Keratinocyte (primary cell): Measurements from ENCODE around the gene EPG5. TPM values are rescaled to one million over a fixed set of nuclear protein-coding genes. Genes with fewer than 3 reads are reported as not detected.

Source experiments
- DNase-seq: peaks from one replicate; pipeline ENCODE4 v3.0.0-alpha.2; 2011; ENCODE audit warnings: low read depth, missing footprints, low spot score
- FAIRE-seq: peaks from 2 replicates; lab custom pipeline; 2011; peaks lifted over from hg19 to GRCh38; lab: Jason Lieb, UNC
- H2AFZ ChIP-seq: 2 replicates; pipeline ENCODE4 v1.6.0; 2012; ENCODE audit warnings: low read length, control low read depth, inconsistent platforms; ENCODE audit not compliant: control insufficient read depth
- H3K27ac ChIP-seq: 2 replicates; pipeline ENCODE4 v1.5.1; 2011; ENCODE audit warnings: low read length; ENCODE audit not compliant: control insufficient read depth, insufficient read depth
- H3K27me3 ChIP-seq: 3 replicates; pipeline ENCODE4 v1.6.0; 2011; ENCODE audit warnings: low read length; ENCODE audit not compliant: control insufficient read depth, insufficient read depth; ENCODE audit errors: extremely low read depth
- H3K36me3 ChIP-seq, 2 experiments: 2 replicates in 1 of 2; 3 replicates in 1 of 2; pipeline ENCODE4 v1.5.1; 2011; ENCODE audit warnings: low read length in 2 of 2, mild to moderate bottlenecking in 1 of 2; ENCODE audit not compliant: control insufficient read depth in 2 of 2, insufficient read depth in 2 of 2; ENCODE audit errors: extremely low read depth in 1 of 2
- H3K4me1 ChIP-seq: 3 replicates; pipeline ENCODE4 v1.5.1; 2011; ENCODE audit warnings: low read length; ENCODE audit not compliant: control insufficient read depth, insufficient read depth; ENCODE audit errors: extremely low read depth
- H3K4me2 ChIP-seq: 3 replicates; pipeline ENCODE4 v1.6.0; 2011; ENCODE audit warnings: low read depth, low read length; ENCODE audit not compliant: control insufficient read depth, insufficient read depth; ENCODE audit errors: extremely low read depth
- H3K4me3 ChIP-seq, 3 experiments: fragments of 200-600 bp in 1 of 3; sonication (generic) in 1 of 3; 2 replicates in 2 of 3; 3 replicates in 1 of 3; pipeline ENCODE4 v1.5.1; 2011 to 2016; ENCODE audit warnings: low read length in 3 of 3, mild to moderate bottlenecking in 3 of 3, control low read depth in 2 of 3, inconsistent platforms in 1 of 3, low read depth in 1 of 3, mixed read lengths in 1 of 3, mixed run types in 1 of 3, moderate library complexity in 1 of 3; ENCODE audit not compliant: control insufficient read depth in 2 of 3, insufficient read depth in 2 of 3; ENCODE audit errors: extremely low read depth in 1 of 3
- H3K79me2 ChIP-seq: 2 replicates; pipeline ENCODE4 v1.6.0; 2012; ENCODE audit warnings: low read length; ENCODE audit not compliant: control insufficient read depth, insufficient read depth
- H3K9ac ChIP-seq: 3 replicates; pipeline ENCODE4 v1.6.0; 2011; ENCODE audit warnings: low read length; ENCODE audit not compliant: control insufficient read depth, insufficient read depth; ENCODE audit errors: extremely low read depth
- H3K9me1 ChIP-seq: 3 replicates; pipeline ENCODE4 v1.6.0; 2011; ENCODE audit warnings: low read length; ENCODE audit not compliant: control insufficient read depth, insufficient read depth; ENCODE audit errors: extremely low read depth
- H3K9me3 ChIP-seq: 2 replicates; pipeline ENCODE4 v1.5.1; 2012; ENCODE audit warnings: low read depth, low read length; ENCODE audit not compliant: control insufficient read depth
- H4K20me1 ChIP-seq: 3 replicates; pipeline ENCODE4 v1.6.0; 2011; ENCODE audit warnings: low read length; ENCODE audit not compliant: control insufficient read depth, insufficient read depth; ENCODE audit errors: extremely low read depth
- CTCF ChIP-seq, 3 experiments: IDR thresholded peaks in 1 of 3; conservative IDR thresholded peaks in 1 of 3; optimal IDR thresholded peaks in 1 of 3; 2 replicates in 2 of 3; 3 replicates in 1 of 3; pipeline versions ENCODE3 to v1.5.1; 2011; ENCODE audit warnings: low read length in 3 of 3, mild to moderate bottlenecking in 3 of 3, moderate library complexity in 2 of 3, control low read depth in 1 of 3, inconsistent platforms in 1 of 3; ENCODE audit not compliant: insufficient read depth in 2 of 3; ENCODE audit errors: extremely low read depth in 1 of 3
- EZH2 ChIP-seq: IDR thresholded peaks from one replicate; pipeline ENCODE4 v1.6.1; 2012; ENCODE audit warnings: inconsistent platforms, mild to moderate bottlenecking, low read length, moderate library complexity
- dilution Hi-C: fragments of 300-500 bp; cut with MboI; formaldehyde crosslinking; loops from one replicate; pipeline ENCODE4 v1.7.0; 2020; ENCODE audit warnings: low sequenced_read_pairs; ENCODE audit not compliant: extremely low pct_ligation_motif_present
- polyA plus RNA-seq, 5 experiments: library from polyadenylated mRNA; depleted of rRNA in 3 of 5; stranded (reverse) in 3 of 5; stranded (forward) in 1 of 5; unstranded in 1 of 5; fragments of >200 nt; gene quantifications; 1 replicate in 1 of 5; 2 replicates in 3 of 5; 3 replicates in 1 of 5; pipeline versions ENCODE4 v1.2.1 to v1.2.3, GENCODE V29; 2011 to 2012; ENCODE audit warnings: missing spikeins in 2 of 5, low read depth in 1 of 5, low replicate concordance in 1 of 5

The EPG5 gene
- polyA plus RNA-seq, 1 donor (not counting 4 experiments of a cell fraction or from before 2014, with no cell fraction given) = 17.8 TPM

DNA sequence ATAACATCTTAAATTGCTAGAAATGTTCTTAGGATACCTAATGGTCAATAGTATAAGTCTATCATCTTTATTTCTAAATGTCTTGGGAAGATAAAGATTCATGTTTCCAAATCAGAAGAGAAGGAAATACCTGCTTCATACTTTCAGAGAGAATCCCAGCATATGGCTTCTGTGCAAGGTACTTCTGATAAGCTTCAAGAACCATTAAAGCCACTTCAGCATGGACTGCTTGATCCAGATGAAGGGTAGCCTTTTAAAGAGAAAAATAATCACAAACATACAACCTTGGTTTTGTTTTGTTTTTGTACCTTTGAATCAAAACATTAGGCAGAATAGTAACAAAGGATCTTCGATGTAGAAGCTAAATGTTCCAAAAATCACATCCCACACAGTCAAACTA lies 44.0 kb downstream of the EPG5 start:
- Histone ChIP-seq H3K4me2 (no peak overlapping the region), H3K27ac (no peak overlapping the region), H2AFZ (no peak overlapping the region), H3K79me2 (no peaks in the 10 kb centered on the region), H3K27me3 (no peaks in the 10 kb centered on the region), H4K20me1 (no peaks in the 10 kb centered on the region), H3K9me3 (no peaks in the 10 kb centered on the region), H3K4me3 (no peak overlapping the region), H3K36me3 (peaks cover 11 to 19% of the 10 kb centered on the region in 2 experiments), H3K4me1 (no peaks in the 10 kb centered on the region), H3K9ac (no peak overlapping the region), H3K9me1 (no peaks in the 10 kb centered on the region)
- DNase-seq = no peak
- TF ChIP-seq CTCF (optimal IDR thresholded peaks at IDR 0.05 in 1 of 3, IDR thresholded peaks at IDR 0.05 in 1 of 3, conservative IDR thresholded peaks at IDR 0.05 in 1 of 3; ENCODE audit: extremely low read depth in 1 of 3, insufficient read depth in 2 of 3, low read length in 3 of 3) (no peak), EZH2 (no peak)
- FAIRE-seq = no peak
- dilution Hi-C loops = no loop called here

DNA sequence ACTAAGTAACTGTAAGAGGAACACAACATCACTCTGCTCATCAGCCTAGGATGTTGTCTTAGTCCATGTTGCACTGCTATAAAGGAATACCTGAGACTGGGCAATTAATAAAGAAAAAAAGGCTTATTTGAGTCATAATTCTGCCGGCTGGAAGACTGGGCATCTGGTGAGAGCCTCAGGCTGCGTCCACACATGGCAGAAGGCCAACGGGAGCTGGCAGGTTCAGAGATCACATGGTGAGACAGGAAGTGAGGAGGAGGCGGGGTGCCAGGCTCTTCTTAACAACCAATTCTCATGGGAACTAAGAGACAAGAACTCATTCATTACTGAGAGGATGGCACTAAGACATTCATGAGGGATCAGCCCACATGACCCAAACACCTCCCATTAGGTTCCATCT lies 46.8 kb downstream of the EPG5 start:
- no peak for TF ChIP-seq EZH2
- TF ChIP-seq CTCF (optimal IDR thresholded peaks at IDR 0.05 in 1 of 3, IDR thresholded peaks at IDR 0.05 in 1 of 3, conservative IDR thresholded peaks at IDR 0.05 in 1 of 3; ENCODE audit: extremely low read depth in 1 of 3, insufficient read depth in 2 of 3, low read length in 3 of 3) = no peak
- H2AFZ ChIP-seq = no peak overlapping the region
- DNase-seq (no peak), FAIRE-seq (no peak)
- no peaks in the 10 kb centered on the region for H3K9me1 ChIP-seq
- H3K79me2 ChIP-seq = no peaks in the 10 kb centered on the region
- no peak overlapping the region for H3K4me3 ChIP-seq
- no peak overlapping the region for H3K27ac ChIP-seq
- no peaks in the 10 kb centered on the region for H4K20me1 ChIP-seq
- H3K9ac ChIP-seq = no peak overlapping the region
- H3K27me3 ChIP-seq = no peaks in the 10 kb centered on the region
- no peaks in the 10 kb centered on the region for H3K9me3 ChIP-seq
- peaks cover 20 to 25% of the 10 kb centered on the region in 2 experiments for H3K36me3 ChIP-seq
- dilution Hi-C loops = no loop called here
- no peak overlapping the region for H3K4me2 ChIP-seq
- H3K4me1 ChIP-seq = no peaks in the 10 kb centered on the region
